Lower leg skin (tissue), 4 donors: ENCODE results near the gene GLIS2. TPM values are rescaled to one million over a fixed set of nuclear protein-coding genes. Genes with fewer than 3 reads are reported as not detected.
A peak's percentile ranks its signal among the peaks of the same experiment; 100 is the strongest.

Experiments used
- DNase-seq, 2 donors: peaks; one replicate each; pipeline ENCODE4 v3.0.0-alpha.2; 2019; ENCODE audit warnings: low spot score in 2 of 2
- H3K4me3 ChIP-seq: fragments of 200-600 bp; sonication (generic); 2 replicates; pipeline ENCODE4 v1.5.1; 2017; ENCODE audit warnings: mild to moderate bottlenecking, low read depth; ENCODE audit not compliant: poor library complexity, severe bottlenecking
- POLR2A ChIP-seq, 2 donors: fragments of 450-650 bp; IDR thresholded peaks; one replicate each; pipeline ENCODE4 v1.6.1; 2016 to 2017; ENCODE audit warnings: antibody characterized with exemption in 2 of 2, mild to moderate bottlenecking in 1 of 2, moderate library complexity in 1 of 2
- WGBS, 2 donors: methylation state at CpG; one replicate each; pipeline ENCODE4 v1.1.5; 2018; 5-methylcytosine and 5-hydroxymethylcytosine counted together
- intact Hi-C: fragments of 100-400 bp; cut with DNase I; formaldehyde crosslinking; loops from one replicate; pipeline ENCODE4 v1.15.0; 2023; ENCODE audit warnings: low total_unique reads
- total RNA-seq, 4 donors: library from RNA; depleted of rRNA; stranded (reverse); fragments of >200 nt; gene quantifications; one replicate each; pipeline ENCODE4 v1.1.0, GENCODE V29; 2016
- TF ChIP-seq, protein P1 (sequence below), 3 donors: fragments of 450-650 bp; IDR thresholded peaks; one replicate each; pipeline ENCODE4 v1.5.1; 2016; ENCODE audit warnings: antibody characterized with exemption in 3 of 3, mild to moderate bottlenecking in 3 of 3, moderate library complexity in 2 of 3

GLIS2 gene
- total RNA-seq, 4 donors from 2014 or later, result 1.3 to 2.6 (median 2.2) TPM

DNA sequence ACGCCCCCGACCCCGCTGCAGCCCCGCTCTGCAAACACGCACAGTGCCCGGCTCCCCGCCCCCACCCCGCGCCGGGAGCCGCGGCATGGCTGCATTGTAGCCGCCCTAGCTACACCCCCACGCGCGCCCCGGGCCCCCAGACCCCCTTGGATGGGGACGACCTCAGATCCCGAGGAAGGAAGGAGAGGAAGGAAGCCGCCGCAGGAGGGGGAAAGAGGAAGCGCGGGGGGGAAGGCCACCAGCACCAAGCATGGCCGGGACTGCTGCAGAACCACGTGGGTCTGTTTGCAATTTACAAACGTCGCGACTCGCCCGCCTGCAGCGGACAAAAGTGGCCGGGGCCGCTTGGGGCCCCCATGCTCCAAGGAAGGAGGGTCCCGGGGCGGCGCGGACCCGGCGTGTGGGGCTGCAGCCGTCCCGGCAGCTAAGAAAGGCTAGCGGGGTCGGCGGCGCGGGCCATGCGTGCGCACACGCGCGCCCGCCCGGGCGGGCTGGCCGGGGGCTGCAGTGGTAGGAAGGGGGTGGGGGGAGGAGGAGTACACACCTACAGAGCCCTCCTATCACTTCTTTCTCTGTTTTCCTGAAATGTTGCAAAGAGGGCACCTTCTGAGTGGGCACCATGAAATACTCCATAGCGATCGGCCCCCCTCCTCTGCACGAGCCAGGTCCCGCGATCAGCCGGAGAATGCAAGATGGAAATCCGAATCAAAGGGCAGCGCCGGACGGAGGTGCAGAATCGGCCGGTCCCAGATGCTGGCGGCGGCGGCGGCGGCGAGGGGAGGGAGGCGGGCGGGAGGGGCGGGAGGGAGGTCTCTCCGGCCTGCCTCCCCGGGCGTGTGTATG is 43.5 kb upstream of the GLIS2 start:
- WGBS, 2 donors, result 0% methylated on average over 39 to 43 of the region's 79 CpGs
- intact Hi-C loops, result no loop called here

DNA sequence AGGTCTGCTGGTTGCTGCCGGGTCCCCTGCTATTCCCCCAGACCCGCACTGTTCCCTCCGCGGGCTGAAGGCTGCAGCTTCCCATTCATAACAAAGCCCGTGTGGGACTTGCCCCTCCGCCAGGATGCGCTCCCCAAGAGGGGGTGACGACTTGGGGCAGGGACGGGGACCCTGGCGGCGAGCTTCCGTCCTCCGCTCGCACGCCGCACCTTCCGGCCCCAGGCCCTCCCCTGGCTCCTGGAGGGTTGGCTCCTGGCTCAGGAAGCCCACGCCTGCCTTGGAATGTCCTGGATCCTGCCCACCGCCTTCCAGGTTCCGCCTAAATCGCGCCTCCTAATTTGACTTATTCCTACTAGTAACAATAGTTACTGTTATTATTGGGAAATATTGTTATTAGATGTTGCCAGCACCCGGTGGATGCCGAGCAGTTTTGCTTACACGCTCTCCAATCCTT is 42.0 kb upstream of the GLIS2 start:
- TF ChIP-seq, protein P1, sequence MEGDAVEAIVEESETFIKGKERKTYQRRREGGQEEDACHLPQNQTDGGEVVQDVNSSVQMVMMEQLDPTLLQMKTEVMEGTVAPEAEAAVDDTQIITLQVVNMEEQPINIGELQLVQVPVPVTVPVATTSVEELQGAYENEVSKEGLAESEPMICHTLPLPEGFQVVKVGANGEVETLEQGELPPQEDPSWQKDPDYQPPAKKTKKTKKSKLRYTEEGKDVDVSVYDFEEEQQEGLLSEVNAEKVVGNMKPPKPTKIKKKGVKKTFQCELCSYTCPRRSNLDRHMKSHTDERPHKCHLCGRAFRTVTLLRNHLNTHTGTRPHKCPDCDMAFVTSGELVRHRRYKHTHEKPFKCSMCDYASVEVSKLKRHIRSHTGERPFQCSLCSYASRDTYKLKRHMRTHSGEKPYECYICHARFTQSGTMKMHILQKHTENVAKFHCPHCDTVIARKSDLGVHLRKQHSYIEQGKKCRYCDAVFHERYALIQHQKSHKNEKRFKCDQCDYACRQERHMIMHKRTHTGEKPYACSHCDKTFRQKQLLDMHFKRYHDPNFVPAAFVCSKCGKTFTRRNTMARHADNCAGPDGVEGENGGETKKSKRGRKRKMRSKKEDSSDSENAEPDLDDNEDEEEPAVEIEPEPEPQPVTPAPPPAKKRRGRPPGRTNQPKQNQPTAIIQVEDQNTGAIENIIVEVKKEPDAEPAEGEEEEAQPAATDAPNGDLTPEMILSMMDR (IDR thresholded peaks at IDR 0.05), result no peak
- TF ChIP-seq POLR2A (IDR thresholded peaks at IDR 0.05), result no peak
- 2% methylated on average over 14 to 16 of the region's 25 CpGs for WGBS, 2 donors
- intact Hi-C loops, result no loop called here
- H3K4me3 ChIP-seq, result peak overlapping the region; percentile 92
- DNase-seq, result peak; percentile 48 to 90

More for the DNA sequence above, 43.5 kb upstream of the GLIS2 start:
- TF ChIP-seq POLR2A (IDR thresholded peaks at IDR 0.05), result no peak
- TF ChIP-seq, protein P1 (IDR thresholded peaks at IDR 0.05), result no peak
- DNase-seq, result peak in 1 of 2 donors; percentile 92
- H3K4me3 ChIP-seq, result peak overlapping the region; percentile 92

DNA sequence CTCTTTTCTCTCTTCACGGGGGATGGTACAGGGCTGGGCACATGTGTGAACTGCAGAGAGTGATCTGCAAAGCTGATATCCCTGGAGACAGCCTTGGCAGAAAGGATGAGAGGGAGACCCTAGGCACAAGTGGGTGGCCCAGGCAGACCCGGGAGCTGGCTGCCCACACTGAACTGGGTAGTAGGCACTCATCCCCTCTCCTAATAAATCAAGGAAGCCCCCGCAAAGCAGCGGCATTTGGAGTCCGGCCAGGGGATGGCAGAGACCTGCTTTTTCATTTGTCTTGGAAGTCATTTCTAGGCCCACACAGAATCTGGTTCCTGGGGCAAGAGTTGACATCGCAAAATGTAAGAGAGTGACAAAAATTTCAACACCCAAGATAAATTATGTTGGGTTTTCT is 40.0 kb upstream of the GLIS2 start:
- no peak overlapping the region for H3K4me3 ChIP-seq
- 77 to 85% methylated on average over 6 of the region's 6 CpGs for WGBS, 2 donors
- intact Hi-C loops, result no loop called here
- TF ChIP-seq, protein P1 (IDR thresholded peaks at IDR 0.05), result no peak
- no peak for TF ChIP-seq POLR2A (IDR thresholded peaks at IDR 0.05)
- DNase-seq, result no peak

DNA sequence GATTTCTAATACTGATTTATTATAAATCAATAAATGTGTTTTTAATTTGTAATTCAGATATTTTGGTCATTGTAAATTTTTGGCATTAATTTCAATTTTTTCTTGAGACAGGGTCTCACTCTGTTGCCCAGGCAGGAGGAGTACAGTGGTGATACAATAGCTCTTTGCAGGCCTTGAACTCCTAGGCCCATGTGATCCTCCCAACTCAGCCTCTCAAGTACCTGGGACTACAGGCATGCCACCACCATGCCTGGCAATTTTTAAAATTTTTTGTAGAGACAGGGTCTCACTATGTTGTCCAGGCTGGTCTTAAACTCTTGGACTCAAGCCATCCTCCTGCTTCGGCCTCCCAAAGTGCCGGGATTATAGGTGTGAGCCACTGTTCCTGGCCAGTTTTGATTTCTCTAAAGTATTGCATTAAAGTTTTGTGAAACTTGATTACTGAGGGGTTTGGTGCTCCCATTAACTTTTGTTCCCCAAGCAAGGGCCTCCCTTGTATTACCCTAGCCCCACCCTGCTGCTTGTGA is 37.8 kb upstream of the GLIS2 start:
- no peak for DNase-seq
- intact Hi-C loops, result no loop called here
- WGBS, 2 donors, result 95 to 97% methylated on average over 2 of the region's 2 CpGs
- TF ChIP-seq POLR2A (IDR thresholded peaks at IDR 0.05), result no peak
- TF ChIP-seq, protein P1 (IDR thresholded peaks at IDR 0.05), result no peak
- no peak overlapping the region for H3K4me3 ChIP-seq

DNA sequence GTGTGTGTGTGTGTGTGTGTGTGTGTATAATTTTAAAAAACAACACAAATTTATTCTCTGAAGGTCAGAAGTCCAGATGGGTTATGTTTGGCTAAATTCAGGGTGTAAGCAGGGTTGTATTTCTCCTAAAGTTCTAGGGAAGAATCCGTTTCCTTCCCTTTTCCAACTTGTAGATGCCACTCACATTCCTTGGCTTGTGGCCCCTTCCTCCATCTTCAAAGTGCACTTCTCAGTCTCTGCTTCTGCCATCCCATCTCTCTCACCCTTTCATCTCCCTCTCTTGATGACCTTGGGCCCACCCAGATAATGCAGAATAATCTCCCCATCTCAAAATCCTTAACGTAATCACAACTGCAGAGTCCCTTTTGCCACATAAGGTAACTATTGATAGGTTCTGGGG is 35.2 kb upstream of the GLIS2 start:
- intact Hi-C loops, result no loop called here

More for the DNA sequence above, 35.2 kb upstream of the GLIS2 start:
- no peak overlapping the region for H3K4me3 ChIP-seq
- 98% methylated on average over 2 of the region's 2 CpGs for WGBS, 2 donors
- TF ChIP-seq POLR2A (IDR thresholded peaks at IDR 0.05), result no peak
- TF ChIP-seq, protein P1 (IDR thresholded peaks at IDR 0.05), result no peak
- DNase-seq, result no peak
